GM19438 (cell line): ENCODE data around the gene FAAH2.
"Not testable (repeated sequence)": the region's sequence is repeated elsewhere in the genome, so short reads cannot be mapped to it uniquely, and the experiment has no call there.

Source experiments
- ATAC-seq: cut with Tn5 transposase; IDR thresholded peaks from one replicate; pipeline ENCODE4 v1.9.1; 2021; ENCODE audit warnings: low read depth; ENCODE audit not compliant: unreplicated experiment

FAAH2 gene

DNA sequence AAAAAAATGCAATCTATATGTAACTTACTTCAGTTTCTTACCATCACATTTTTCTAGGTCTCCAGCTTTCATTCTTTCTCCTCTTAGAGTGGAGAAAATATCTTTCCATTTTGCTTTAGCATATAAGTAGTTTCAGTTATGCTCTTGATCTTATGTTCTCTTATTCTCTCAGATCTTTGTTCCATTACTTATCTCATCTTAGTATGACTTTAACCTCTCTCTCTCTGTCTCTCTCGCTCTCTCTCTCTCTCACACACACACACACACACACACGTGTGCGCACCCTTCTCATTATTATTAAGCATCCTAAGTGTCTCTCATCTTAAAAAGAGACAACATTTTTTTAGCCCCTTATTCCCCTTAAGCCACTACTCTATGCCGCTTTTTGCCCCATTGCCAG lies 92.8 kb downstream of the FAAH2 start:
- ATAC-seq: no peak

DNA sequence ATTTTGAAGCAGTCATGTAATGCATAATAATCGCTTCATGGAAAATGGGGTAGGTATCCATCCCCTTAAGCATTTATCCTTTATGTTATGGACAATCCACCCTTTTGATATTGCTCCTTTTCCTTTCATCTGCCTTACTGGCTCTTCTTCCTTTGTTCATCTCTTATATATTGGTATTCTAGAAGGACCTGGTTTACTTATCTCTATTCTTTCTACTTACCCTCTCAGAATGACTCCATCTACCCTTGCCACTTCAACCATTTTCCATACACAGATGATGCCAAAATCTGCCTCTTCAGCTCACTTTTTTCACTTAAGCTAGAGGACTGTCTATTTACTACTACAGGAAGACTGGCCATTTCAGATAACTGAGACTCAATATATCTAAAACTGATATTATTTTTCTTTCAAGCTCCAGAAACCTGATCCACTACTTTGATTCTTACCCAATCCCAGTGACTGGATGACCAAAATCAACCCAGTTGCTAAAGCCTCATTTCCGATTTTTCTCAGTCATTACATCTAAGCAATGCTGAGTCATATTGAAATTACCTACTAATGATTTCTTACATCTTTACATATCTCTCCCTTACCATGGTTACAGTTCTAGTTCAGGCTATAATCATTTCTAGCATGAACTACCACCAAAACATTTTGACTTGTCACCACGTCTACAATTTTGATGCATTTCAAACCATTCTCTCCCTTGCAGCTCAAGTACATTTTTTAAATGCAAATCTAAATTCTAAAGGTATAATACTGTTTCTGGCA lies 93.7 kb downstream of the FAAH2 start:
- ATAC-seq: no peak

- not testable (repeated sequence) for ATAC-seq
Measured at GRCh38 chrX:57394162-57394561, 107.7 kb downstream of the FAAH2 start.

DNA sequence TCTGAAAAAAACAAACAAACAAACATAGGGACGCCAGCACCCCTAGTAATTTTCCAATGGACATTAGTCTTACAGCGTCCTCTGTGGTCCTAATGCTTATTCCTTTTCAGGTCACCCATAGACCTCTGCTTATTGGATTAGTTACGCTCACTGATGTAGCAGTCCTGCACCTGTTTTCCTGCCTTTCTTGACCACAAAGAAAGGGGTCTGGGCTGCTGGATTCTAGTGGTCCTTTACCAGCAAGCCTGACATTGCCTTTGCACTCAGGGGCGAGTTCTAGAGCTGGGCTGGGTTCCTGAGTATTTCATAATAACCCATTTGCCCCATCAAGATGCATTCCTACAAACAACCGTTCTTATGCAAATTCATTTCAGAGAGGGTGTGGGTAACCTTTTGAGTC lies 116.7 kb downstream of the FAAH2 start:
- ATAC-seq: not testable (repeated sequence)

DNA sequence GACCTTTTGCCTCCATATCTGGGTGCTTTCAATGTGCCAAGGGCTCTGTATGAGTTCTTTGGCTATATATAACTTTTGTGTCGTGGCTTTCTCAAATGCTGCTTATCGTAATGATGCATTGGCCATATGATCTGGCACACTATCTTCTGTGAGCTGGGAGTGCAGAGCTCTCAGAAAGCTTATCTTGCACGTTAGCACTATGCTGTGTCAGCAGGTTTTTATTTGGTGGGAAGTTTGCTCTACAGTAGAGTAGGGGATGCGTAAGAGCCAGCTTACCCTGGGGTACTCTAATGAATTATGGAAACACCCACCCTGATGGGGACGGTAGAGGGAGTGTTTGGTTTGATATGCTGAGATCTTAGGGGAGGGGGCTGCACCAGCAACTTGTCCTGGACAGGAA lies 119.6 kb downstream of the FAAH2 start:
- no peak for ATAC-seq

- no peak for ATAC-seq
Measured at GRCh38 chrX:57417827-57418226, 131.3 kb downstream of the FAAH2 start.

- ATAC-seq: no peak
Measured at GRCh38 chrX:57422289-57422688, 135.8 kb downstream of the FAAH2 start.

GRCh38 chrX:57422790-57423189 lies 136.3 kb downstream of the FAAH2 start:
- no peak for ATAC-seq

GRCh38 chrX:57445076-57445475 lies 158.6 kb downstream of the FAAH2 start:
- ATAC-seq: no peak

DNA sequence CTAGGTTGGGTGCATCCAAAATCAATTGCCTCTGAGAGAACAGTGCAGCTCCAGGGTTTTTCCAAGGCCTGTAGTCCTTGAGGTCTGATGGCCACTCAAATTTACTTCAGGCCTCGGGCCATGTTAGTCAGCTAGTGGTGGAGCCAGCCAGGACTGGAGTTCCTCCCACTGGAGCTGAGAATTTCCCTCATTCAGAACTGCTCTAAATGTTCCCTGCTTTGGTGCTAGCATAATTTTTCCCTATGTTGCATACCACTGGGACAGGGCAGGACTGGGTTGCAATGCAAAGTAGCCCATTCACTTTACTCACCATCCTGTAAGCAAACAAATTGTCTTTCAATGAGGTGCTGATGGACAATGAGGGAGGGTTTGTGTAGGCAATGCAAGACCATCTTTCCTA lies 159.3 kb downstream of the FAAH2 start:
- no peak for ATAC-seq

DNA sequence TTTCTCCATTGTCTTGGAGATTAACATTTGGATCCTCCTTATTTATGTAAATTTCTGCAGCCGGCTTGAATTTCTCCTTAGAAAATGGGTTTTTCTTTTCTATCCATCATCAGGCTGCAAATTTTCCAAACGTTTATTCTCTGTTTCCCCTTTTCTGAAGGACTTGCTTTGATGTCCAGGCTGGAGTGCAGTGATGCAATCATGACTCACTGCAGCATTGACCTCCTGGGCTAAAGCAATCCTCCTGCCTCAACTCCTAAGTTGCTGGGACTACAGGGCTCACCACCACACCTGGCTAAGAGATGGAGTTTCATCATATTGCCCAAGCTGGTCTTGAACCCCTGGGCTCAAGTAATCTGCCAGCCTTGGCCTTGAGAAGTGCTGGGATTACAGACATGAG lies 161.3 kb downstream of the FAAH2 start:
- ATAC-seq: no peak

GRCh38 chrX:57451426-57452020 lies 165.0 kb downstream of the FAAH2 start:
- ATAC-seq: no peak

- peak; percentile 77 for ATAC-seq
Measured at GRCh38 chrX:57453901-57454300, 167.4 kb downstream of the FAAH2 start.

DNA sequence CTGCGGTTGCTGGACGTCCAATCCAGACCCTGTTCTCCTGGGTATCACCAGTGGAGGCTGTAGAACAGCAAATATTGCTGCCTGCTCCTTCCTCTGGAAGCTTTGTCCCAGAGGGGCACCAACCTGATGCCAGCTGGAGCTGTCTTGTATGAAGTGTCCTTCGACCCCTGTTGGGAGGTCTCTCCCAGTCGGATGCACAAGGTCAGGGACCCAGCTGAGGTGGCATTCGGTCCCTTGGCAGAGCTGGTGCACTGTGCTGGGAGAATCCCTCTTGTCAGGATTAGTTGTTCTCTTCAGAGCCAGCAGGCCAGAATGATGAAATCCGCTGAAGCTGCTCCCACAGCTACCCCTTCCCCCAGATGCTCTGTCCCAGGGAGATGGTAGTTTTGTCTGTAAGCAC lies 195.0 kb downstream of the FAAH2 start:
- no peak for ATAC-seq

- ATAC-seq: no peak
Measured at GRCh38 chrX:57516491-57516890, 230.0 kb downstream of the FAAH2 start.

GRCh38 chrX:57519578-57520118 lies 233.1 kb downstream of the FAAH2 start:
- no peak for ATAC-seq

- no peak for ATAC-seq
Measured at GRCh38 chrX:57528670-57529255, 242.3 kb downstream of the FAAH2 start.
